Parathyroid adenoma (tissue), 2 donors: ENCODE results near the gene CCDC122.

Source experiments
- H2AFZ ChIP-seq: fragments of 300-600 bp; sonication (generic); one replicate; pipeline ENCODE4 v1.7.0; 2017; ENCODE audit warnings: antibody characterized with exemption, mild to moderate bottlenecking
- H3K27ac ChIP-seq: fragments of 300-600 bp; sonication (generic); one replicate; pipeline ENCODE4 v1.7.0; 2017
- H3K27me3 ChIP-seq: fragments of 300-600 bp; sonication (generic); one replicate; pipeline ENCODE4 v1.7.0; 2017; ENCODE audit warnings: low read length; ENCODE audit not compliant: control insufficient read depth, insufficient read depth
- H3K36me3 ChIP-seq: fragments of 300-600 bp; sonication (generic); one replicate; pipeline ENCODE4 v1.7.0; 2017; ENCODE audit warnings: low read length; ENCODE audit not compliant: control insufficient read depth, insufficient read depth
- H3K4me1 ChIP-seq: fragments of 300-600 bp; sonication (generic); one replicate; pipeline ENCODE4 v1.7.0; 2017; ENCODE audit warnings: control low read depth
- H3K4me2 ChIP-seq: fragments of 300-600 bp; sonication (generic); one replicate; pipeline ENCODE4 v1.7.0; 2017; ENCODE audit warnings: low read length
- H3K4me3 ChIP-seq: fragments of 300-600 bp; sonication (generic); one replicate; pipeline ENCODE4 v1.7.0; 2017; ENCODE audit warnings: low read depth, low read length
- H3K79me2 ChIP-seq: fragments of 300-600 bp; sonication (generic); one replicate; pipeline ENCODE4 v1.7.0; 2017; ENCODE audit warnings: control low read depth
- H3K9ac ChIP-seq: fragments of 300-600 bp; sonication (generic); one replicate; pipeline ENCODE4 v1.7.0; 2017; ENCODE audit warnings: mild to moderate bottlenecking
- H3K9me3 ChIP-seq: fragments of 300-600 bp; sonication (generic); one replicate; pipeline ENCODE4 v1.7.0; 2017; ENCODE audit warnings: low read length; ENCODE audit not compliant: control insufficient read depth
- TF ChIP-seq, protein P1 (sequence below): fragments of 300-600 bp; sonication (generic); IDR thresholded peaks from one replicate; pipeline ENCODE4 v1.7.0; 2017; ENCODE audit warnings: antibody characterized with exemption, mild to moderate bottlenecking
- donor health status: primary hyperparathyroidism.

Gene CCDC122

GRCh38 chr13:43916828-43917227 lies 37.3 kb upstream of the CCDC122 start:
- TF ChIP-seq, protein P1, sequence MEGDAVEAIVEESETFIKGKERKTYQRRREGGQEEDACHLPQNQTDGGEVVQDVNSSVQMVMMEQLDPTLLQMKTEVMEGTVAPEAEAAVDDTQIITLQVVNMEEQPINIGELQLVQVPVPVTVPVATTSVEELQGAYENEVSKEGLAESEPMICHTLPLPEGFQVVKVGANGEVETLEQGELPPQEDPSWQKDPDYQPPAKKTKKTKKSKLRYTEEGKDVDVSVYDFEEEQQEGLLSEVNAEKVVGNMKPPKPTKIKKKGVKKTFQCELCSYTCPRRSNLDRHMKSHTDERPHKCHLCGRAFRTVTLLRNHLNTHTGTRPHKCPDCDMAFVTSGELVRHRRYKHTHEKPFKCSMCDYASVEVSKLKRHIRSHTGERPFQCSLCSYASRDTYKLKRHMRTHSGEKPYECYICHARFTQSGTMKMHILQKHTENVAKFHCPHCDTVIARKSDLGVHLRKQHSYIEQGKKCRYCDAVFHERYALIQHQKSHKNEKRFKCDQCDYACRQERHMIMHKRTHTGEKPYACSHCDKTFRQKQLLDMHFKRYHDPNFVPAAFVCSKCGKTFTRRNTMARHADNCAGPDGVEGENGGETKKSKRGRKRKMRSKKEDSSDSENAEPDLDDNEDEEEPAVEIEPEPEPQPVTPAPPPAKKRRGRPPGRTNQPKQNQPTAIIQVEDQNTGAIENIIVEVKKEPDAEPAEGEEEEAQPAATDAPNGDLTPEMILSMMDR, result no peak
- no peaks in the 10 kb centered on the region for H3K79me2 ChIP-seq
- H3K4me1 ChIP-seq, result no peaks in the 10 kb centered on the region
- H3K9ac ChIP-seq, result no peak overlapping the region
- no peak overlapping the region for H2AFZ ChIP-seq
- H3K27me3 ChIP-seq, result no peaks in the 10 kb centered on the region
- no peak overlapping the region for H3K27ac ChIP-seq
- no peaks in the 10 kb centered on the region for H3K36me3 ChIP-seq
- H3K4me3 ChIP-seq, result no peak overlapping the region
- no peaks in the 10 kb centered on the region for H3K9me3 ChIP-seq
- H3K4me2 ChIP-seq, result no peak overlapping the region

DNA sequence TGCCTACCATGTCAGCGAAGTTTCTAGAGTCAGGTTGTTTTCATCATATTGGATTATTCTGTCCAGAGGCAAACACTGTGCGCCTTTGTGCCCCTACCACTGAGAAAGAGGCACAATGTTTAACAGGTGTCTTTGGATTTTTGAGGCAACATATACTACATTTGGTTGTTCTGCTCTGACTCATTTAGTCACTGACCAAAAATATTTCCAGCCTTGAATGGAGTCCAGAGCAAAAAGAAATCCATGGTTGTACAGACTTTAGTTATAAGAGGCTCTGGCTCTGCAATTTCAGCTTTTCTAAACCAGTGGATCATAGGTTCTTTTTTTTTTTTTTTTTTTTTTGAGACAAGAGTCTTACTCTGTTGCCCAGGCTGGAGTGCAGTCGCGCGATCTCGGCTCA lies 35.9 kb upstream of the CCDC122 start:
- Histone ChIP-seq H3K27me3 (no peaks in the 10 kb centered on the region), H3K79me2 (no peaks in the 10 kb centered on the region), H3K4me1 (no peaks in the 10 kb centered on the region), H3K27ac (no peak overlapping the region), H3K4me3 (no peak overlapping the region), H3K9ac (no peak overlapping the region), H2AFZ (no peak overlapping the region), H3K4me2 (no peak overlapping the region), H3K36me3 (no peaks in the 10 kb centered on the region), H3K9me3 (no peaks in the 10 kb centered on the region)
- TF ChIP-seq, protein P1, result no peak

DNA sequence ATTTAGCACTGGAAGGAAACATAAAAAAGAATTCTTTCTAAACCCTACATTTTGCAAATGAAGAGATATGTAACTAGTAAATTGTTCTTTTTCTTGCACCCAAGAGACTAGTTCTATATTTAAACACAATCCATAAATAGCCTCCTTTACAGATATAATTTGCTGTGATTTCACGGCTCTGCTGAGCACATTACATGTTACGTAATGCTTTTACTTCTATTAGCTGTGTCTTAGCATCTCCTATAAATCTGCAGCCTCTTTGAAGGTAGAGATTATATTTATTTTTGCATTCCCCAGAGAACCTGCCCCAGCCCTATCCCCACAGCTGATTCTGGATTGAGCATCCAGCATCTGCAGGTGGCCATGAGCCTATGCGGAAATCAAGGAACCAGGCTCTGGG lies 32.3 kb upstream of the CCDC122 start:
- no peak overlapping the region for H3K27ac ChIP-seq
- H3K27me3 ChIP-seq, result no peaks in the 10 kb centered on the region
- no peaks in the 10 kb centered on the region for H3K36me3 ChIP-seq
- H3K9ac ChIP-seq, result no peak overlapping the region
- H2AFZ ChIP-seq, result no peak overlapping the region
- TF ChIP-seq, protein P1, result no peak
- H3K4me1 ChIP-seq, result no peaks in the 10 kb centered on the region
- H3K4me3 ChIP-seq, result no peak overlapping the region
- H3K79me2 ChIP-seq, result no peaks in the 10 kb centered on the region
- no peaks in the 10 kb centered on the region for H3K9me3 ChIP-seq
- H3K4me2 ChIP-seq, result no peak overlapping the region

DNA sequence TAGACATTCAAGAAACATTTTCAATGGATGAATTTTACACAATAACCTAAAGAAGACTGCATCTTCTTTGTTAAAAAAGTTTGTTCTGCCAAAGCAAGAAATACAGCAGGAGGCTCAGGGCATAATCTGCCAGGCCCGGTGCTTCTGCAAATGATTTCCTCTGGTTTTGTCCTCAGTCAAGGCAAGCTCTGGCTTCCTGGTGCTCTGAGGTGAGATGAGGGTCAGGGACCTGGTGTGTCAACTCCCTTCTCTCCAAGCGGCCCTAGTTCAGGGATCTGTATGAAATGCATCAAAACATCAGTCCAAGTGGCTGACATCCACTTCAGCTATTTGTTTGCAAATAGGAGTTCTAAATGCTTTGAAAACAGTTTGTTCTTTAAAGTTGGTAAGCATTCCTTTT lies 31.7 kb upstream of the CCDC122 start:
- Histone ChIP-seq H3K4me3 (no peak overlapping the region), H3K4me1 (no peaks in the 10 kb centered on the region), H3K9me3 (no peaks in the 10 kb centered on the region), H3K27ac (no peak overlapping the region), H3K9ac (no peak overlapping the region), H3K36me3 (no peaks in the 10 kb centered on the region), H2AFZ (no peak overlapping the region), H3K79me2 (no peaks in the 10 kb centered on the region), H3K27me3 (no peaks in the 10 kb centered on the region), H3K4me2 (no peak overlapping the region)
- TF ChIP-seq, protein P1, result no peak

DNA sequence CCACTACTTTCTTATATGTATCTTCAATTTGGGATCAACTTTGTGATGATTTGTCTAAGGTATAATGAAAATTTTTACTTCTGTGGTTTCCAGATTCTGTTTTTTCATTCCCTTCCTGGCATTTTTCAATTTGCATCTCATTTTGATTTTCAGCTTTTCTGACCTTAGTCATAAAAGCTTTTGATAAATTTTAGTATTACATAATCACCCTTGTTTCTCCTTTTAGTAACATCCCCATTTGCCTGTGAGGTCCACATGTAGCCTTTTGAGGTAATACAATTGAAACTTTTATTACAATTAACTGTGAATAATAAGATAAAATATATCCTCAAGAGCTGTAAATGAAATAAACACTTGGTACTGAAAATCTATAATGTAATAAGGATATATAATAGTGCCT lies 31.3 kb upstream of the CCDC122 start:
- H3K9me3 ChIP-seq, result no peaks in the 10 kb centered on the region
- no peaks in the 10 kb centered on the region for H3K79me2 ChIP-seq
- no peak overlapping the region for H3K4me3 ChIP-seq
- H3K36me3 ChIP-seq, result no peaks in the 10 kb centered on the region
- no peak overlapping the region for H3K4me2 ChIP-seq
- TF ChIP-seq, protein P1, result no peak
- no peaks in the 10 kb centered on the region for H3K4me1 ChIP-seq
- H2AFZ ChIP-seq, result no peak overlapping the region
- H3K27ac ChIP-seq, result no peak overlapping the region
- H3K9ac ChIP-seq, result no peak overlapping the region
- H3K27me3 ChIP-seq, result no peaks in the 10 kb centered on the region
